Measurements from ENCODE around the gene EDARADD.

DNA sequence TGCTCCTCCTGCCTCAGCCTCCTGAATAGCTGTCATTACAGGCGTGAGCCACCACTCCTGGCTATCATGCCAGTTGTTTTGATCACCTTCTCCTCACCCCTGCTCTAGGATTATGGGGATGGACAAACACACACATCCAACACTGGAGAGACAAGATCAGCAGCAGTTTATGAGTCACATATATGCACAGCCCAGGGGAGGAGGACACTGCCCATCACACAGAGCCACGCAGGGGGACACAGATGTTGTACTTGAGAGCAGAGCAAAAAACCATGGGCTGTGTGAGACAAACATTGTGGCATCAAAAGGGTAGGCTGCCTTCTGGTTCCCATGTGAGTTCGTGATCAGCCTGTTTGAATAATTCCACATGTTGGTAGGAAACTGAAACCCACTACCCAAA is 32.1 kb downstream of the EDARADD start:
- TF ChIP-seq, protein P1, sequence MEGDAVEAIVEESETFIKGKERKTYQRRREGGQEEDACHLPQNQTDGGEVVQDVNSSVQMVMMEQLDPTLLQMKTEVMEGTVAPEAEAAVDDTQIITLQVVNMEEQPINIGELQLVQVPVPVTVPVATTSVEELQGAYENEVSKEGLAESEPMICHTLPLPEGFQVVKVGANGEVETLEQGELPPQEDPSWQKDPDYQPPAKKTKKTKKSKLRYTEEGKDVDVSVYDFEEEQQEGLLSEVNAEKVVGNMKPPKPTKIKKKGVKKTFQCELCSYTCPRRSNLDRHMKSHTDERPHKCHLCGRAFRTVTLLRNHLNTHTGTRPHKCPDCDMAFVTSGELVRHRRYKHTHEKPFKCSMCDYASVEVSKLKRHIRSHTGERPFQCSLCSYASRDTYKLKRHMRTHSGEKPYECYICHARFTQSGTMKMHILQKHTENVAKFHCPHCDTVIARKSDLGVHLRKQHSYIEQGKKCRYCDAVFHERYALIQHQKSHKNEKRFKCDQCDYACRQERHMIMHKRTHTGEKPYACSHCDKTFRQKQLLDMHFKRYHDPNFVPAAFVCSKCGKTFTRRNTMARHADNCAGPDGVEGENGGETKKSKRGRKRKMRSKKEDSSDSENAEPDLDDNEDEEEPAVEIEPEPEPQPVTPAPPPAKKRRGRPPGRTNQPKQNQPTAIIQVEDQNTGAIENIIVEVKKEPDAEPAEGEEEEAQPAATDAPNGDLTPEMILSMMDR (IDR thresholded peaks at IDR 0.05; ENCODE audit: low read length), result no peak
- no peak for TF ChIP-seq EZH2 (IDR thresholded peaks at IDR 0.05; ENCODE audit: borderline replicate concordance, low read length)

All from OCI-LY1 (cell line).